Metanephros (tissue), 2 donors: ENCODE data around the gene UGT2A1. TPM values are rescaled to one million over a fixed set of nuclear protein-coding genes. Genes with fewer than 3 reads are reported as not detected.

Source experiments
- small RNA-seq: library from RNA; depleted of rRNA; stranded (forward); fragments of <200 nt; gene quantifications from one replicate; pipeline ENCODE3, GENCODE V24; 2014; ENCODE audit warnings: low replicate concordance
- total RNA-seq: library from RNA; depleted of rRNA; stranded (reverse); fragments of >200 nt; gene quantifications from one replicate; pipeline ENCODE4 v1.2.3, GENCODE V29; 2014

Gene UGT2A1
- total RNA-seq: 8.8 TPM

GRCh38 chr4:69653147-69653546, at the start of gene UGT2A1:
Gene UGT2A1, minus strand, starts transcription at chr4:69653247. Its CDS starts 5,603 bp downstream, at chr4:69647644.

GRCh38 chr4:69639542-69639941, 13.5 kb downstream of the UGT2A1 start, which contains the start of gene UGT2A2:
Gene UGT2A2, minus strand, starts transcription at chr4:69639642. Its CDS starts 2 bp downstream, at chr4:69639640.

Small RNA genes lying within 50 kb of the gene (small RNA-seq; reads per million reads assigned to genes)
- not detected for gene UGT2A2

Other genes starting within 250 kb of the UGT2A1 start
- gene UGT2B4, start 157.3 kb downstream of the UGT2A1 start, total RNA-seq: 1.3 TPM
- not detected for gene UGT2A2, start 13.6 kb downstream of the UGT2A1 start, total RNA-seq
- 1.6 TPM for gene SULT1B1, start 107.4 kb upstream of the UGT2A1 start, total RNA-seq
- 354 TPM for gene SULT1E1, start 206.9 kb upstream of the UGT2A1 start, total RNA-seq